DMS153 treated with DMSO at 0.1 percent for 48 hours (cell line): Measurements from ENCODE around the gene TSEN2.

Experiments used
- DNase-seq: peaks from one replicate; lab custom pipeline; 2025; ENCODE audit not compliant: unreplicated experiment; lab: John Stamatoyannopoulos, UW

The TSEN2 gene

DNA sequence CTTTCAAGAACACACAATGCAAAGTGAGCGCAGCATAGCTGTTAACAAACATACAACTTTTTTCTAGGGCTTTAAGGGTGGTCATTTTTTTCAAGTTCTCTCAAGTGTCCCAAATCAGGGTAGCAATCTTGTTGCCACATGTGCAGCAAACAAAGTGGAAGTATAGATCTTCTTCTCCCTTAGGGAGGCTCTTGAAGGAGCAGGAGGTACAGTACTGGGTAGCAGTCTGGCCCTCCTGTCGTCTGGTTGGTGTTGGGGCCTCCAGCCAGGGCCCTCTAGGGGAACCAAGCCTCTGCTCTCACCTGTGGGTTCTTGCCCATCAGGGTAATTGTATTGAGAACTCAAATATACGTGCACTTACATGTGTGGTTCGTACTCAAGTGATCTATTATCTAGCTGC lies 98.5 kb downstream of the TSEN2 start:
- DNase-seq = no peak
